Neural progenitor cell (in vitro differentiated cells): ENCODE results near the gene PITRM1. TPM values are rescaled to one million over a fixed set of nuclear protein-coding genes. Genes with fewer than 3 reads are reported as not detected.

Experiments
- DNase-seq: peaks from one replicate; pipeline ENCODE4 v3.0.0-alpha.2; 2016; ENCODE audit warnings: low spot score
- H2AFZ ChIP-seq: fragments of 200-600 bp; sonication (generic); replicated peaks from 2 replicates; pipeline ENCODE4 v1.6.1; 2016; ENCODE audit warnings: antibody characterized with exemption
- H3F3A ChIP-seq: fragments of 200-600 bp; sonication (generic); 2 replicates; pipeline ENCODE4 v1.6.1; 2016; ENCODE audit warnings: antibody characterized with exemption, low read depth
- H3K27ac ChIP-seq: fragments of 200-600 bp; sonication (generic); 2 replicates; pipeline ENCODE4 v1.5.1; 2016; ENCODE audit warnings: mild to moderate bottlenecking
- H3K27me3 ChIP-seq: fragments of 200-600 bp; sonication (generic); 2 replicates; pipeline ENCODE4 v1.6.1; 2016; ENCODE audit warnings: mild to moderate bottlenecking, moderate library complexity
- H3K36me3 ChIP-seq: fragments of 200-600 bp; sonication (generic); 2 replicates; pipeline ENCODE4 v1.5.1; 2016
- H3K4me1 ChIP-seq: fragments of 200-600 bp; sonication (generic); 2 replicates; pipeline ENCODE4 v1.6.1; 2016; ENCODE audit warnings: mixed run types
- H3K4me2 ChIP-seq: fragments of 200-600 bp; sonication (generic); 2 replicates; pipeline ENCODE4 v1.6.1; 2016
- H3K4me3 ChIP-seq: fragments of 200-600 bp; sonication (generic); 2 replicates; pipeline ENCODE4 v1.5.1; 2016
- H3K79me2 ChIP-seq: fragments of 200-600 bp; sonication (generic); 2 replicates; pipeline ENCODE4 v1.6.1; 2016; ENCODE audit warnings: low read depth
- H3K9ac ChIP-seq: fragments of 200-600 bp; sonication (generic); 2 replicates; pipeline ENCODE4 v1.6.1; 2016
- H3K9me3 ChIP-seq: fragments of 200-600 bp; sonication (generic); 2 replicates; pipeline ENCODE4 v1.5.1; 2016; ENCODE audit warnings: low read depth
- H4K20me1 ChIP-seq: fragments of 200-600 bp; sonication (generic); 2 replicates; pipeline ENCODE4 v1.6.1; 2016; ENCODE audit warnings: low read depth
- H3K27ac Mint-ChIP-seq: 3 replicates; pipeline ENCODE4 v1.8.0; 2021; ENCODE audit warnings: mixed read lengths
- H3K27me3 Mint-ChIP-seq: 2 replicates; pipeline ENCODE4 v1.8.0; 2022; ENCODE audit warnings: low read depth, mild to moderate bottlenecking, inconsistent platforms, moderate library complexity, mixed read lengths; ENCODE audit not compliant: insufficient read depth
- H3K36me3 Mint-ChIP-seq: 3 replicates; pipeline ENCODE4 v1.8.0; 2021; ENCODE audit warnings: mixed read lengths
- H3K4me1 Mint-ChIP-seq: 3 replicates; pipeline ENCODE4 v1.8.0; 2021; ENCODE audit warnings: mixed read lengths
- H3K4me3 Mint-ChIP-seq: 3 replicates; pipeline ENCODE4 v1.8.0; 2021; ENCODE audit warnings: mild to moderate bottlenecking, moderate library complexity, mixed read lengths
- H3K9me3 Mint-ChIP-seq: 3 replicates; pipeline ENCODE4 v1.8.0; 2020; ENCODE audit warnings: mixed read lengths
- CTCF ChIP-seq: fragments of 200-600 bp; sonication (generic); IDR thresholded peaks from 2 replicates; pipeline ENCODE4 v1.5.1; 2017; ENCODE audit warnings: antibody characterized with exemption, mild to moderate bottlenecking
- EZH2 ChIP-seq: fragments of 200-600 bp; sonication (generic); IDR thresholded peaks from 2 replicates; pipeline ENCODE4 v1.6.1; 2017; ENCODE audit warnings: antibody characterized with exemption, mild to moderate bottlenecking, moderate library complexity
- EZH2phosphoT487 ChIP-seq: fragments of 200-600 bp; sonication (generic); IDR thresholded peaks from 2 replicates; pipeline ENCODE4 v1.6.1; 2017; ENCODE audit warnings: antibody characterized with exemption
- total RNA-seq: library from RNA; depleted of rRNA; stranded (reverse); fragments of >200 nt; gene quantifications from 2 replicates; pipeline ENCODE4 v1.2.3, GENCODE V29; 2015; ENCODE audit warnings: low replicate concordance

PITRM1 gene
- total RNA-seq, 1 donor from 2014 or later: 38.0 TPM

GRCh38 chr10:3143791-3144434 is 28.7 kb downstream of the PITRM1 start:
- H2AFZ ChIP-seq: no peak overlapping the region
- H3K9ac ChIP-seq: no peak overlapping the region
- H3F3A ChIP-seq: no peaks in the 10 kb centered on the region
- H3K27me3 Mint-ChIP-seq: no peaks in the 10 kb centered on the region
- no peaks in the 10 kb centered on the region for H3K9me3 ChIP-seq
- H3K27ac ChIP-seq: no peak overlapping the region
- H3K4me2 ChIP-seq: no peak overlapping the region
- no peaks in the 10 kb centered on the region for H3K4me1 Mint-ChIP-seq
- peaks cover 20% of the 10 kb centered on the region for H3K36me3 Mint-ChIP-seq
- peaks cover 6% of the 10 kb centered on the region for H3K36me3 ChIP-seq
- no peak for DNase-seq
- H3K27me3 ChIP-seq: no peaks in the 10 kb centered on the region
- H3K9me3 Mint-ChIP-seq: no peaks in the 10 kb centered on the region
- no peak for TF ChIP-seq EZH2phosphoT487
- TF ChIP-seq CTCF: no peak
- TF ChIP-seq EZH2: no peak
- no peak overlapping the region for H3K4me3 Mint-ChIP-seq
- no peaks in the 10 kb centered on the region for H3K79me2 ChIP-seq
- H3K4me3 ChIP-seq: no peak overlapping the region
- no peaks in the 10 kb centered on the region for H3K4me1 ChIP-seq
- H3K27ac Mint-ChIP-seq: no peak overlapping the region
- H4K20me1 ChIP-seq: no peaks in the 10 kb centered on the region

GRCh38 chr10:3143366-3143765 is 29.2 kb downstream of the PITRM1 start:
- H3K36me3 ChIP-seq: peaks cover 6% of the 10 kb centered on the region
- no peaks in the 10 kb centered on the region for H4K20me1 ChIP-seq
- no peak overlapping the region for H2AFZ ChIP-seq
- H3K4me1 ChIP-seq: no peaks in the 10 kb centered on the region
- no peaks in the 10 kb centered on the region for H3F3A ChIP-seq
- H3K27ac ChIP-seq: no peak overlapping the region
- H3K36me3 Mint-ChIP-seq: peaks cover 25% of the 10 kb centered on the region
- no peak overlapping the region for H3K27ac Mint-ChIP-seq
- H3K4me2 ChIP-seq: no peak overlapping the region
- H3K9me3 Mint-ChIP-seq: no peaks in the 10 kb centered on the region
- H3K27me3 ChIP-seq: no peaks in the 10 kb centered on the region
- DNase-seq: no peak
- H3K4me1 Mint-ChIP-seq: no peaks in the 10 kb centered on the region
- no peak overlapping the region for H3K4me3 ChIP-seq
- TF ChIP-seq CTCF: no peak
- TF ChIP-seq EZH2: no peak
- TF ChIP-seq EZH2phosphoT487: no peak
- no peaks in the 10 kb centered on the region for H3K9me3 ChIP-seq
- no peak overlapping the region for H3K9ac ChIP-seq
- no peaks in the 10 kb centered on the region for H3K79me2 ChIP-seq
- no peaks in the 10 kb centered on the region for H3K27me3 Mint-ChIP-seq
- H3K4me3 Mint-ChIP-seq: no peak overlapping the region

- Histone ChIP-seq H3K79me2 (no peaks in the 10 kb centered on the region), H4K20me1 (no peaks in the 10 kb centered on the region), H3K27ac (no peak overlapping the region), H3F3A (no peaks in the 10 kb centered on the region), H3K4me3 (no peak overlapping the region), H3K27me3 (no peaks in the 10 kb centered on the region), H3K9ac (no peak overlapping the region), H3K36me3 (peaks cover 6% of the 10 kb centered on the region), H2AFZ (no peak overlapping the region), H3K9me3 (no peaks in the 10 kb centered on the region), H3K4me1 (no peaks in the 10 kb centered on the region), H3K4me2 (no peak overlapping the region)
- H3K27ac Mint-ChIP-seq: peak overlapping the region; percentile 74
- H3K4me1 Mint-ChIP-seq: no peaks in the 10 kb centered on the region
- TF ChIP-seq EZH2 (no peak), EZH2phosphoT487 (no peak), CTCF (no peak)
- no peak for DNase-seq
- no peak overlapping the region for H3K4me3 Mint-ChIP-seq
- no peaks in the 10 kb centered on the region for H3K27me3 Mint-ChIP-seq
- no peaks in the 10 kb centered on the region for H3K9me3 Mint-ChIP-seq
- peaks cover 28% of the 10 kb centered on the region for H3K36me3 Mint-ChIP-seq
Observed at GRCh38 chr10:3142146-3142875, 30.3 kb downstream of the PITRM1 start.
